Measurements from ENCODE around the gene LYPLA2.

The LYPLA2 gene

DNA sequence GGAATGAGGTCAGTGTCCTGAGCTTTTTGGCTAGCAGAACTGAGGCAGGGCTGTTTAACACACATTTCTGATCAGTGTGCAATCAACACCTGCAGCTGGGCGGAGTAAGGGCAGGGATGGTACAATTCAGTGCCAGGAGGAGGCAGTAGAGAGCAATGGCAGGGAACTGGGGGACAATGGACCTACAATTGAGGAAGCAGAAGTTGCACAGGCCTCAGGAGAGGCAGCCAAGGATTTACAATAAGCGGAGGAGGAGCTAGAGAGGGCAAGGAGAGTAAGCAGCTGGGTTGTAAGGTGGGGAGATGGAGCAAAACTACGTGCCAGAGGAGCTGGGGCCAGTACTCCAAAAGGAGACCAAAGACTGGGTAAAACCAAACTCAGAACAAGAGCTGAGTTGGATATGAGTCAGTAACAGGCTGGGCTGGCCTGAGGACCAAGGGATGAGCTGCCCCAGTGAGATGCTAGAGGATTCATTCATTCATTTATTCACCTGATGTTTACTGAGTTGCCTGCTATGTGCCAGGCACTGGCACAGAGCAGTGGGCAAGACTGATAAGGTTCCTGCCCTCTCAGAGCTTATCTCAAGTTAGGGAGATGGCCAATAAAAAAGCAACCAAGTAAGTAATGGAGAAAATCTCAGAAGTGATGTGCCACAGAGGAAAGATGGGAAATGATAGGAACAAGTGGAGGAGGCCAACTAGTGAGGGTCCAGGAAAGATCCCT is 20.0 kb downstream of the LYPLA2 start:
- no peak for DNase-seq (ENCODE audit: low read depth, low spot score)
- no peak overlapping the region for H3K9ac ChIP-seq (ENCODE audit: insufficient read length)

DNA sequence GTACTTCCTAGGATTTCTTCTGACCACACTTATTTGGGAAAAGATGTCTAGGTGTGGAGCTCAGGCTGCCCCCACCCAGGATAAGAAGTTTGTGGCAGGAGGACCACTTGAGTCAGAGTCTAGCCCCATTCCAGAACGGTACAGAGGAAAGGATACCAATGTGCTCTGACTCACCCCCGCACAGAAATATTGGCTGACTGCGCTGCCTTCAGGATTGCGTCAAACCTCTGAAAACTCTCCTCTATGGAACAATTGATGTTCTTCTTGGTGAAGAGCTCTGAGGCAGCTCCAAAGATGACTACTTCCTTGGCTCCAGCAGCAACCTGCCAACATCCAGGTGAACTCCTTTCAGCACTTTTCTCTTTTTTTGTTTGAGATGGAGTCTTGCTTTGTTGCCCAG is 23.1 kb downstream of the LYPLA2 start:
- no peak for DNase-seq (ENCODE audit: low read depth, low spot score)
- Histone ChIP-seq H3K36me3 (ENCODE audit: insufficient read depth, low read length) (peaks cover 10% of the 10 kb centered on the region; the same call in 1 of the 2 replicates), H3K9me3 (ENCODE audit: low read depth, low read length) (no peaks in the 10 kb centered on the region), H3K27ac (no peak overlapping the region), H3K4me3 (no peak overlapping the region), H3K9ac (ENCODE audit: insufficient read length) (no peak overlapping the region)
- TF ChIP-seq FOXP2 (optimal IDR thresholded peaks at IDR 0.05; ENCODE audit: control extremely low read depth, extremely low read length, insufficient read depth) = no peak

More for the DNA sequence above, 20.0 kb downstream of the LYPLA2 start:
- H3K36me3 ChIP-seq (ENCODE audit: insufficient read depth, low read length) = no peaks in the 10 kb centered on the region; the same call in 1 of the 2 replicates
- no peaks in the 10 kb centered on the region for H3K9me3 ChIP-seq (ENCODE audit: low read depth, low read length)
- TF ChIP-seq FOXP2 (optimal IDR thresholded peaks at IDR 0.05; ENCODE audit: control extremely low read depth, extremely low read length, insufficient read depth) (no peak), EZH2 (IDR thresholded peaks at IDR 0.05) (no peak), POLR2AphosphoS5 (IDR thresholded peaks at IDR 0.05; ENCODE audit: borderline replicate concordance, low read depth, low read length) (no peak)
- no peak overlapping the region for H3K4me3 ChIP-seq
- H3K27ac ChIP-seq = no peak overlapping the region

DNA sequence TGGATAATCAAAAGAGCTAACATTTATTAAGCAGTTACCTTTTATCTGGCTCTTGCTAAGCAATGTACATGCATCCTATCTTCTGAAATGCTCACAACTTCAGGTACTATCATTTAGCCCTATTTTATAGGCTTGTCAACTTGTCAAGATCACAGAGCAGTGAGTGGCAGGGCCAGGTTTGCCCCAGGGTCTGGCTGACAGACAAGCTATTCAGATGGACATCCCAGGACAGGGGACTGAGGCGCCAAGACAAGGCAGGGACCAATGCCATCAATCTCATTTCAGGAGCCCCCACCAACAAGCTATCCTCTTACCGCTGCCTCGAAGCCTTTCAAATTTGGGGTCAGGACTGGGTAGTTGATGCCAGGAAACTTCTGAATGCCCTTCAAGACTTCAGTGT is 25.4 kb downstream of the LYPLA2 start:
- no peak overlapping the region for H3K4me3 ChIP-seq
- H3K9ac ChIP-seq (ENCODE audit: insufficient read length) = no peak overlapping the region
- no peak for DNase-seq (ENCODE audit: low read depth, low spot score)
- H3K9me3 ChIP-seq (ENCODE audit: low read depth, low read length) = no peaks in the 10 kb centered on the region
- no peak overlapping the region for H3K27ac ChIP-seq
- TF ChIP-seq FOXP2 (optimal IDR thresholded peaks at IDR 0.05; ENCODE audit: control extremely low read depth, extremely low read length, insufficient read depth) (no peak), POLR2AphosphoS5 (IDR thresholded peaks at IDR 0.05; ENCODE audit: borderline replicate concordance, low read depth, low read length) (no peak), EZH2 (IDR thresholded peaks at IDR 0.05) (no peak)
- peaks cover 10% of the 10 kb centered on the region; the same call in 1 of the 2 replicates for H3K36me3 ChIP-seq (ENCODE audit: insufficient read depth, low read length)

DNA sequence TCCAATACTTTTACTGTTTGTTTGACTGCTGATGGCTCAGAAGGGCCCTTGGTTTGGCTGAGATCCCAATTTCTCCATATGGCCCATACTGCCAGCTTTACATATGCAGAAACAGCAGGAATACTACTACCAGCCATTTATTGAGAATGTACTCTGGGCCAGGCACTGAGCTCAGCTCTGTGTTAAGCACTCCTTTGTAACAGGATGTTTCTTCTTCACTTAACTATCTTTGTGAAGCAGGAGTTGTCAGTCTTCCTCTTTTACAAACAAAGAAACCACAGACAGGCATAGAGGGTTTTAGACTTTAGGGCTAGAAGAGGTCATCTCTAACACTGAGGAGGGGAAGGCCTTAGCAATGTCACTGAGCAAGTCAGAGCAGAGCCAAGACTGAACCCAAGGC is 26.0 kb downstream of the LYPLA2 start:
- Histone ChIP-seq H3K9me3 (ENCODE audit: low read depth, low read length) (no peaks in the 10 kb centered on the region), H3K4me3 (no peak overlapping the region), H3K36me3 (ENCODE audit: insufficient read depth, low read length) (peaks cover 10% of the 10 kb centered on the region; the same call in 1 of the 2 replicates), H3K27ac (no peak overlapping the region), H3K9ac (ENCODE audit: insufficient read length) (no peak overlapping the region)
- no peak for DNase-seq (ENCODE audit: low read depth, low spot score)
- TF ChIP-seq POLR2AphosphoS5 (IDR thresholded peaks at IDR 0.05; ENCODE audit: borderline replicate concordance, low read depth, low read length) = no peak
- no peak for TF ChIP-seq FOXP2 (optimal IDR thresholded peaks at IDR 0.05; ENCODE audit: control extremely low read depth, extremely low read length, insufficient read depth)
- TF ChIP-seq EZH2 (IDR thresholded peaks at IDR 0.05) = no peak

DNA sequence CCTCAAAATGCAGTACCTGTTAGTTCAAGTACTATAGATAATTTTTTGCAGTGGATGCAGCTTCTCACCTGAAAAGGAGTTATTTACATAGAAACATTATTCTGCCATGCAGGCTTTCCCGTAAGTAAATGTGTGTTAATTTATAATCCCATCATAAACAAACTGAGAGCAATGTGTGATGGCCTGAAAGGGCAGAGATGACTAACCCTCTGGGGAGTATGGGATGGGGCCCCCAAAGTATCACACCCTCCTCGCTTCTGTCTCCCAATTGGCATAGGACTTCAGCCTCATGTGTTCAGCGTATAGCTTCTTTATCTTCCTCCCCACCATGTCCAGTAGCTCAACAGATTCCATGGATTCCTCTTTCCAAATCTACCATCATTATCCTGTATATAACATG is 26.7 kb downstream of the LYPLA2 start:
- no peak for DNase-seq (ENCODE audit: low read depth, low spot score)
- peaks cover 10% of the 10 kb centered on the region; the same call in 1 of the 2 replicates for H3K36me3 ChIP-seq (ENCODE audit: insufficient read depth, low read length)
- TF ChIP-seq FOXP2 (optimal IDR thresholded peaks at IDR 0.05; ENCODE audit: control extremely low read depth, extremely low read length, insufficient read depth) (no peak), POLR2AphosphoS5 (IDR thresholded peaks at IDR 0.05; ENCODE audit: borderline replicate concordance, low read depth, low read length) (no peak), EZH2 (IDR thresholded peaks at IDR 0.05) (no peak)
- no peaks in the 10 kb centered on the region for H3K9me3 ChIP-seq (ENCODE audit: low read depth, low read length)
- no peak overlapping the region for H3K9ac ChIP-seq (ENCODE audit: insufficient read length)
- no peak overlapping the region for H3K27ac ChIP-seq
- no peak overlapping the region for H3K4me3 ChIP-seq

DNA sequence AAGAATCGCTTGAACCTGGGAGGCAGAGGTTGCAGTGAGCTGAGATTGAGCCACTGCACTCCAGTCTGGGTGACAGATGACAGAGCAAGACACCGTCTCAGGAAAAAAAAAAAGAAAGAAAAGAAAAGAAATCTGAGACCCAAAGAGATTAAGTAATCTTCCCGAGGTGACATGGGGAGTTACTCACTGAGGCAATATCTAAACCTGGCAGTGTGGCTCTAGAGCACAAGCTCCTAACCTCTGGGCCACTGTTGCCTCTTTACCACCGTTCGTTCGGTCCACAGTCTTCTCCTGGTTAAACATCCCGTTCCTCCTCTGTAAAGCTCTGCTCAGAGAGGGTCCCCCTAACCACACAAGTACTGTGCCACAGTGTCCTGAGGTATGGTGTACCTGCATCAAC is 32.8 kb downstream of the LYPLA2 start:
- H3K9ac ChIP-seq (ENCODE audit: insufficient read length) = no peak overlapping the region
- no peak for TF ChIP-seq EZH2 (IDR thresholded peaks at IDR 0.05)
- no peak for TF ChIP-seq POLR2AphosphoS5 (IDR thresholded peaks at IDR 0.05; ENCODE audit: borderline replicate concordance, low read depth, low read length)
- TF ChIP-seq FOXP2 (optimal IDR thresholded peaks at IDR 0.05; ENCODE audit: control extremely low read depth, extremely low read length, insufficient read depth) = no peak
- no peak overlapping the region for H3K27ac ChIP-seq
- no peaks in the 10 kb centered on the region for H3K9me3 ChIP-seq (ENCODE audit: low read depth, low read length)
- H3K36me3 ChIP-seq (ENCODE audit: insufficient read depth, low read length) = no peaks in the 10 kb centered on the region
- H3K4me3 ChIP-seq = no peak overlapping the region
- no peak for DNase-seq (ENCODE audit: low read depth, low spot score)

DNA sequence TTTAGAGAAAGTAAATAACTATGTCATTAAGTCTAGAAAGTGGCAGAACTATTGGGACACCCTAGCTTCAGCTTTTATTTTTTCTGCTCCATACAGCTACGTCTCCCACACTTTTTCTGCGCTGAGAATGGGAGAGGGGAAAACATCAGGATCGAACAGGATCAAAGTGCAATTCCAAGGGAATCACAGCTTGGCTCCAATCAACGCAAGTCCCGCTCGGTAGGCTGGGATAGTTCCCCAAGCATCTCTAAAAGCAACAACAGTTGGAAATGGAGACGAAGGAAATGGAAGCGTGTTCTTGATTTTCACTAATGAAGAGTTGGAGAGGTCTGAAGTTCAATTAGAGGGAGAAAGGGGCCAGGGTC is 33.7 kb downstream of the LYPLA2 start:
- Histone ChIP-seq H3K9me3 (ENCODE audit: low read depth, low read length) (no peaks in the 10 kb centered on the region), H3K4me3 (peak overlapping the region; percentile 94), H3K9ac (ENCODE audit: insufficient read length) (peak overlapping the region; percentile 96), H3K27ac (peak overlapping the region; percentile 85), H3K36me3 (ENCODE audit: insufficient read depth, low read length) (no peaks in the 10 kb centered on the region)
- TF ChIP-seq FOXP2 (optimal IDR thresholded peaks at IDR 0.05; ENCODE audit: control extremely low read depth, extremely low read length, insufficient read depth) (no peak), EZH2 (IDR thresholded peaks at IDR 0.05) (no peak), POLR2AphosphoS5 (IDR thresholded peaks at IDR 0.05; ENCODE audit: borderline replicate concordance, low read depth, low read length) (no peak)
- DNase-seq (ENCODE audit: low read depth, low spot score) = no peak

DNA sequence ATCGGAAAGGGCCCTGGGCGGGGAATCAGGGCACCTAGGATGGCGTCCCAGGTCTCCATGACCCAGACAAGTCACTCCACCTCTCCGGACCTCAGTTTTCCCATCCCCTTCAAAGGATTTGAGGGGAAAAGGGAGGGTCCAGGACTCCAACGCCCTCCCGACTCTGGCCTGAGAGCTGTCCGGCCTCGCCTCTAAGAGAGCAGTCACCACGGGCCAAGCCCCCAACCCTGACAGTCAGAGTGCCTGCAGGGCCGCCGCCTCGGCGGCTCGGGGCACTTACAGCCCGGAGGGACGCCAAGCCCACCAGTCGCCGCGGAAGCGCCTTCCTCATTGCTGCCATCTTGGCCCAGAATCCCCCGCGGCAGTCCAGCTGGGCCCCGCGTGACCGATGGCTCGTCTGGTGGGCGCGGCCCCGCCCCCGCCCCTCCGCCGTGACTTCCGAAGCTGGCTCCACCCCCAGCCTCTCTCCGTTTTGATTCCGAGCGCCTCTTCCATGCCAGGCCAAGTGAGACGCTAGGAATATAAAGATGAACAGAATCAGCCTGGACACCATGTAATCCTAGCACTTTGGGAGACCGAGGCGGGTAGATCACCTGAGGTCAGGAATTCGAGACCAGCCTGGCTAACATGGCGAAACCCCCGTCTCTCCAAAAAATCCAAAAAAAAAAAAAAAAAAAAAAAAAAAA is 34.3 kb downstream of the LYPLA2 start, which contains the start of gene HMGCL:
Gene HMGCL (minus strand): TSS at position 354 of the 686 bp plus-strand sequence. CDS start 14 bp downstream, at position 340.
- peak; percentile 95 for TF ChIP-seq POLR2AphosphoS5 (IDR thresholded peaks at IDR 0.05; ENCODE audit: borderline replicate concordance, low read depth, low read length)
- TF ChIP-seq FOXP2 (optimal IDR thresholded peaks at IDR 0.05; ENCODE audit: control extremely low read depth, extremely low read length, insufficient read depth) = no peak
- TF ChIP-seq EZH2 (IDR thresholded peaks at IDR 0.05) = no peak
- Histone ChIP-seq H3K9me3 (ENCODE audit: low read depth, low read length) (no peaks in the 10 kb centered on the region), H3K27ac (peak within 1 kb of the TSS; percentile 85), H3K9ac (ENCODE audit: insufficient read length) (peak within 1 kb of the TSS; percentile 96), H3K4me3 (peak within 1 kb of the TSS; percentile 94), H3K36me3 (ENCODE audit: insufficient read depth, low read length) (no peaks in the 10 kb centered on the region)
- DNase-seq (ENCODE audit: low read depth, low spot score) = no peak

All from SK-N-MC (cell line).